GM18505 (cell line): Measurements from ENCODE around the gene CCDC141.
A peak's percentile ranks its signal among the peaks of the same experiment; 100 is the strongest.

Source experiments
- ATAC-seq: cut with Tn5 transposase; IDR thresholded peaks from one replicate; pipeline ENCODE4 v1.9.1; 2021; ENCODE audit not compliant: unreplicated experiment
- POLR2A ChIP-seq: IDR thresholded peaks from 4 replicates; pipeline ENCODE4 v1.6.1; 2011; ENCODE audit warnings: borderline replicate concordance; ENCODE audit not compliant: insufficient read depth, insufficient read length; ENCODE audit errors: extremely low read depth

CCDC141 gene

GRCh38 chr2:178905261-178905660 is 144.7 kb downstream of the CCDC141 start:
- no peak for ATAC-seq
- TF ChIP-seq POLR2A, result no peak

GRCh38 chr2:178899656-178900055 is 150.3 kb downstream of the CCDC141 start:
- ATAC-seq, result no peak
- no peak for TF ChIP-seq POLR2A

DNA sequence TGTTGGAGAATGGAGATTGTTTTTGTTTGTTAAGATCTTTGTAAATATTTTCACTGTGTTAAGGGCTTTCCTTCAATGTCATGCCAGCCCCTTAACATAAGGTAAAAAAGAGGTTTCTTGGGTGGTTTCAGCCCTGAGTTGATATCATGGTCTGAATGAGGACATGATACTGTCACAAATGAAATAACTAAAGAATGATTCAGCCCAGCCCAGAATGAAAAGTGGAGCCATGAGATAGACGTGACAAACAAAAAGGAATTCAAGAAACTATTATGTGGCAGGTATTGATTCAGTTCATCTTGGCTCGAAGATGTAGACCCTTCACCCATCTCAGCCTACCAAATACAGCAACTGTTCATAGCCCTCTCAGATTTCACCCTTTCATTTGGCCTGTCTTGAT is 154.1 kb downstream of the CCDC141 start:
- no peak for ATAC-seq
- TF ChIP-seq POLR2A, result no peak

DNA sequence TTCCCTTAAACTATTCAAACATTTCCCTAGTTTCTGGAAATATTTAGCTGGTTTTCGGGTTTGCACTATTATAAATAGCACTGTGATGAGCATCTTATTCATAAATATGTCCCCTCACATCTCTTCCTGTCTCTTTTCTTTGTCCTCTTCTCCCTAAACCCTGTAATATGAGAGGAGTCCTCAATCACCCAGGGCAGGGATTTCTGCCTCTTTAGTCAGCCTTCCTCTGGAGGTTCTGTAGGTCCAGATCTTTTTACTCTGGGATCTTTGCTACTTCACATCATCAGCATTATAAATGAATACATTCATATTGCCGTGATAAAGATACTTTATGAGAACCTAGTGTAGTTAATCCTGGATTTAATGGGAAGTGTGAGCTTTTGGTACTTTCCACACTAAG is 154.8 kb downstream of the CCDC141 start:
- no peak for ATAC-seq
- TF ChIP-seq POLR2A, result no peak

DNA sequence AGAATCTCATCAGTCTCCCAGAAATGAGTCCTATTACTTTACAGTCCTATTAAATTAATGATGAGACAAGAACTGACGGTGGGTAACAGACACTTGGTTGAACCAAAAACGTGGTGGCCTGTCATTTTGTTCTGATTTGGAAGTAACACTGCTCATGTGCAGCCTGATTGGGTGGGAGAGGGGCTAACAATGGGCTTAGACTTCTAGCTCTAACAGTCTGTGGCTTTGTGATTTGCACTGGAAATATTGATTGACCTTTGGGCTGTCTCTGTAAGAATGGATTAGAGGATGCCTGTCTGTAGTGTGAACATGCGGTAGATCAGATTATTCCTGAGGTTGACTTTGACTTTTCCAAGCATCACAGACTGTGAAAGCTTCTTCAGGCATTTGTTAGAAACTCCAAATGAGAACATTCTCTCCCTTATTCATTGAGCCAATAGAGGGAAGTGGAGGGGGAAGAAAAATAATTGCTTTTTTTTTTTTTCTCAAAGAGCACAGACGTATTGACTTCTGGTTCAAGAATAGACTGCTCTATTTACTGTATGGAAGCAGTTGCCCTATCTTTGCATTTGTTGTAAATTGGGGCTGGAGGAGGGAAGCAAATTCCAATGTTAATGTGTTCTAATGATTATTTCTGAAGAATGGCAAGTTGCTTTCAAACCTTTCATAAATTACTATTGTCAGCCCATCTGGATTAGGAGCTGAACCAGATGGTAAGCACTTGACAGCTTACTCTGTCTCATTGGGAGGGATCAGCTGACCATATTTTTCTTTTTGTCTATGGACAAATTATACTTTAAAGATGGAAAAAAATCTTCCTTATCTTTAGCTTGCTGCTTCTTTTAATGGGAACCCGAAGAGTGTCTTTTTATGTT is 156.9 kb downstream of the CCDC141 start:
- ATAC-seq, result no peak

GRCh38 chr2:178891959-178892485 is 157.9 kb downstream of the CCDC141 start:
- ATAC-seq, result no peak
- TF ChIP-seq POLR2A, result no peak

More for the DNA sequence above, 156.9 kb downstream of the CCDC141 start:
- no peak for TF ChIP-seq POLR2A

DNA sequence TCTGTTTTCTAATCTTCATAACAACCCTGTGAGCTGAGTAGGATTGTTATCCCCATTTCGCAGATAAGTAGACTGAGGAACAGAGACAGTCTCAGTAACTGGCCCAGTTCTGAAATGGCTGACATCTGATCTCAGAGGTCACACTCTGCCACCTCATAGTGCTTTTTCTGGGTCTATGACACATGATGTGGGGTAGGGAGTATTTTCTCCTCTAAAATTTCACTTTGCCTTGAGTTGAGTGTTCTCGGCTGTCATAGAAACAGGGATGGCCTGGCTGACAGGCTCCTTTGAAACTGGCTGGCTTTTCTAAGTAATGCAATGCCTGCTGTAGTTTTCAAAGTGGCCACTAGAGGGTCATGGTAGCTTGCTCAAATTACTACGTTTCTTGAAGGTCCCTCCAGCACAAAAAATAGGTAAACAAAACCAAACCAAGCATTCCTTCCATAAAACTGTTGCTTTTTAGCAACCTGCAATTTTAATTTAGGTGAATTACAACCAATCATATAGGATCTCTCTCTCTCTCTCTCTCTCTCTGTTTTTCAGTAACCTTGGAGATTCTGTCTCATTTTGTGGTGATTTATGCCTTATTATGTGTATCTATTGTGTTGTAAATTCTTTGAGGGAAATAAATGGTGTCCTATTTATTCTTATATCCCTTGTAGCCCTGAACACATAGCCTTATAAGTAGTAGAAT is 158.5 kb downstream of the CCDC141 start:
- peak; percentile 73 for ATAC-seq
- TF ChIP-seq POLR2A, result no peak

- ATAC-seq, result no peak
These were observed 163.9 kb downstream of the CCDC141 start for GRCh38 chr2:178886006-178886405.

GRCh38 chr2:178884440-178884839 is 165.5 kb downstream of the CCDC141 start:
- TF ChIP-seq POLR2A, result no peak
- ATAC-seq, result no peak

More at GRCh38 chr2:178886006-178886405, 163.9 kb downstream of the CCDC141 start:
- no peak for TF ChIP-seq POLR2A

GRCh38 chr2:178882666-178883440 is 167.1 kb downstream of the CCDC141 start:
- no peak for TF ChIP-seq POLR2A
- no peak for ATAC-seq

- no peak for TF ChIP-seq POLR2A
- no peak for ATAC-seq
These were observed 168.9 kb downstream of the CCDC141 start for GRCh38 chr2:178881075-178881474.

DNA sequence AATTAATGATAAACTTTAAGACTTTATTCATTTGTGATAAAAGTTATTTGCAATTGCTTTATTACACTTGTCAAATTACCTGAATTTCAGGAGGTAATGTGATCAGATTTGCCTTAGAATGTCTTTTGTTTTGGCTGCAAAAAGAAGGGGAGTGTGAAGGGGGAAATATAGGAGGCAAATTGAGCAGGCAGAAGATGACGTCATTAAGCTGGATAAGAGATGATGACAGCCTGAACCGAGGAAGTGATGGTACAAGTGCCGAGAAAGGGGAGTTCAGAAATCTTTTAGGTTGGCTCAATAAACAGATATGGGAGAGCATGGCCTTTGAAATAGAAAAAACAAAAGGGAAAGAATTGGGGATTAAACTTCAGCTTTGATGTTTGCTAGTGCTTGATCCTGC is 169.7 kb downstream of the CCDC141 start:
- no peak for TF ChIP-seq POLR2A
- no peak for ATAC-seq

GRCh38 chr2:178877874-178878273 is 172.1 kb downstream of the CCDC141 start:
- no peak for ATAC-seq
- no peak for TF ChIP-seq POLR2A
